Skeletal muscle cell (primary cell): Measurements from ENCODE around the gene XYLT2.
"Not testable (repeated sequence)": the region's sequence is repeated elsewhere in the genome, so short reads cannot be mapped to it uniquely, and the experiment has no call there.

Experiments
- DNase-seq: peaks from one replicate; pipeline ENCODE4 v3.0.0-alpha.2; 2010; ENCODE audit warnings: low read depth
- H3K4me3 ChIP-seq: 2 replicates; pipeline ENCODE4 v1.5.1; 2011; ENCODE audit warnings: low read depth, mild to moderate bottlenecking, control low read depth, low read length, moderate library complexity

XYLT2 gene

DNA sequence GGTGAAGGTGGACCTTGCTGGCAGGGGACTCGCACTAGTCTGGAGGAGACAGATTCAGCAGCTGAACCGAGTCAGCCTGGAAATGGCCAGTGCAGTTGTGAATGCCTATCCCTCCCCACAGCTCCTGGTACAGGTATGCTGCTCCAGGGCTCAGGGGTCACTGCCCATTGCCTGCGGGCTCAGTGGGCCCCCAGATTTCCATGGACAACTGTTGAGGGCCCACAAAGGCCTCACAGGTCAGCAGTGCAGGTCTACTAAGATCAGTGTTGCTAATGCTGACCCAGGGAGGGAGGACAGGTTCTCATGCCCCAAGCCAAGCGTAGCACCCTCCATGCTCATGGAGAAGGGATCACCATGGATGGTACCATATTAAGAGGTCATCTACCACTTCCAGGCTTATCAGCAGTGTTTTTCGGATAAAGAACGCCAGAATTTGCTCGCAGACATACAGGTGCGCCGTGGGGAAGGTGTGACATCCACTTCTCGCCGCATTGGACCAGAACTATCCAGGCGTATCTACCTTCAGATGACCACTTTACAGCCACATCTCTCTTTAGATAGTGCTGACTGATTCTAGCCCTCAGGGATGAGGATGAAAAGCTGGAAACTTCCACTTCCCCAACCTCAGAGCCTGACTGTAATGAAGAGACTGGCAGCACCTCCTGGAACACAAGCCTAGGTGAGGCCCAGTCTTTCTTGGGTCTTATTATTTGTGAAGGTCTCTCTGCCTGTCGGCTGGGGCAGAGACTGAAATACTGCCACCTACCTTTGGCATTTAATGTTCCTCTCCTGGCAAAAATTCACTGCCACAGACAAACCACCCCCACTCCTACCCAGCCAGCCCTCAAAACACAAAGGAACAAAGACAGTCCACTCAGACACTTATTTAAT lies 34.7 kb downstream of the XYLT2 start:
- no peak overlapping the region for H3K4me3 ChIP-seq
- DNase-seq = no peak

DNA sequence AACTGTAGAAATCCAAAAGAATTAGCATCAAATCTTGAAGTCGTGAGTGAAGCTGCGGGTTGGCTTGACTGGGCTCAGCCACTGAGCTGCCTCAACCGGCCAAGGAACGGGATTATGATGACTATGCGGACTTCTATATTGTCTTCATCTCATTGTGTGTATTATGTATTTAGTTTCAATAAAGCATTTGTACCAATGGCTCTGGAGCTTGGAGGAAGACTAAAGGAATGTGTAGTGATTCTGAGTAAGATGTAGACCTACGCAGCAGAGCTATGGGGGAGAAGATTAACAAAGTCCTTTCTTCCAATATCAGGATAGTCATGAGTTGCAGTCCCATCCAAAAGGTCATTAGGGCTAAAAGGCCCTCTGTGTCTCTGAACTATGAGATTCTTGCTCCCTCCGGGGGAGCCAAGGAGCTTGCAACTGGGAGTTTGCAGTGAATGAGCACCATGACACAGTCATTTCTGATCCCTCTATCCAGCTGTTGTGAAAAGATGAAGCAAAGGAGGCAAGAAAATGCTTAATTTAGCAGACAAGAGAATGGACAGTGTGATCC lies 35.4 kb downstream of the XYLT2 start:
- H3K4me3 ChIP-seq = no peak overlapping the region
- DNase-seq = no peak

DNA sequence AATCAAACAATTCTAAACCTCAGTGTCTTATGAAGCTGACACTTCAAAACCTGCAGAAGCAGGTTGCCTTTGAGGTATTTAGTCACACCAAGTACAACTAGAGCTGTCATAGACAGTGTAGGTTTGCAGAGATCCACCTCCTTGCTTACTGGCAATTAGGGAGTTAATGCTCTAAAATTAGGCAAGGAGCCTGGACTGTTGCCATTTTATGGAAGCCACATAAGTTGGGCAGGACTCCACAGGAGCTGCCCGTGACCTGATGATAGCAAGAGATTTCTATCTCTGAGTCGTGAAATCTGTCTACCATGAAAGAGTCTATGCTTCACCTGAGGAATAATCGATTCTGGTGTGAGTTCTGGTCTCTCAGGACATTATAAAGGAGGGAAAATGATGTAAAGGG lies 36.0 kb downstream of the XYLT2 start:
- no peak overlapping the region for H3K4me3 ChIP-seq
- no peak for DNase-seq

DNA sequence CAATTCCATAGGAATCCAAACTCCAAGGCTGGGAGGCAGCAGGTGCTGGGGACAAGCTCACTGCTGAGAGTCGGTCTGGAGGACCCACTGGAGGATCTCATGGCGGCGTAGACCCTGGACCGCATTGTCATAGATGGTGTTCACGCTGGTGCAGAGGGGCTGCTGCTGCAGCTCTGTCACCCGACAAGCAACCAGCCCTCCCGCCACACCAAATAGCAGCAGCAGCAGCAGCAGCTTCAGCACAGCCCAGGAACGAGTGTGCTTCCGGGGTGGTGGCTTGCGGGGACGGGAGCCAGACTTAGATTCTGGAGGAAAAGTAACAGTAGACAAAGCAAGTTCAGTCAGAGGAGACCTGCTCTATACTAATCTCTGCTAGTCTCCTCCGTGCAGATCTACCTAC lies 37.0 kb downstream of the XYLT2 start:
- H3K4me3 ChIP-seq = no peak overlapping the region
- no peak for DNase-seq

DNA sequence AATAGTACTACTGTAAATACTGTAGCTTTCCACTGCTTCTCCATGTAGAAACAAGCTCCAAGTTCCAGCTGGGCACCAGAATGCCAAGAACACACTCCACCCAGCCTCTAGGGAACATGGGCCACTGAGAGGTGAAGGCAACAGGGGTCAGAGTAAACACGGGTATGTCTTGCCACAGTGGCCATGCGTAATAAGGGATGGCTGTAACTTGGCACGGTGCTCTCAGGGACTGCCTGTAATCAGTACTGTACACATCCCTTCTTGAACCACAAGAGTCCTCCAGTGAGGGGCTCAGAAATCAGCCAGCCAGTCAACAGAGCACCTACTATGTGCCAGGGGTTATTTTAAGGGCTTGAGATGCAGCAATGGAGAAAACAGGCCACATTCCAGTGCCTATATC lies 40.6 kb downstream of the XYLT2 start:
- no peak overlapping the region for H3K4me3 ChIP-seq
- DNase-seq = no peak

DNA sequence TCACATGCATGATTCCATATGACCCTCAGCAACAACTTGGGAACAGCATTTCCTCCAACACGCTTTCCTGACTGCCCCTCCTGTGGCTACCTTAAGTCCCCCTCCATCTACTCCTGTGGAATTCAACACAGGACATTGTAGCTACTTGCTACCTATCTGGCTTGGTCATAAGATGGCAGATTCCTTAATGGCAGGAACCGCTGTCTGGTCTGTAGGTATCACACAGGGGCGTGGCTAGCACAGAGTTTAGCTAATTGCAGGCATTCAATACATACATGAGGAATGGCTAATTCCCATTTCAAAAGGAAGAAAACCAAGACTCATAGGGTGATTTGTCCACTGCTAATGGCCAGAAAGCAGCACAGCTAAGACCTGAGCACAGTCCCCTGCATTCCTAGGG lies 42.8 kb downstream of the XYLT2 start:
- no peak for DNase-seq
- H3K4me3 ChIP-seq = no peak overlapping the region

DNA sequence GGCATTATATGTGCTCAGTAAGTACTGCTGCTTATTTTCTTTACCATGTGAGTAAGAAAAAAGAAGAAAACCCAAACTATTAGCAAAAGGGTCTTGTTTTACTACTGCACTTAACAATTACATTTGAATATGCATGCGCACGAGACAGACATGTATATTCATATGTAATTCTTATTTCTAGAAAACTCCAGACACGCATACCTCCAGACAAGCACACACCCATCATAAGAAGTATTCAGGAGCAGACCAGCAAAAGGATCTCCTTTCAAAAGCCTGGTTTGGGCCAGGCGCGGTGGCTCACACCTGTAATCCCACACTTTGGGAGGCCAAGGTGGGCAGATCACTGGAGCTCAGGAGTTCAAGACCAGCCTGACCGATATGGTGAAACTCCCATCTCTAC lies 43.6 kb downstream of the XYLT2 start:
- no peak overlapping the region for H3K4me3 ChIP-seq
- no peak for DNase-seq

DNA sequence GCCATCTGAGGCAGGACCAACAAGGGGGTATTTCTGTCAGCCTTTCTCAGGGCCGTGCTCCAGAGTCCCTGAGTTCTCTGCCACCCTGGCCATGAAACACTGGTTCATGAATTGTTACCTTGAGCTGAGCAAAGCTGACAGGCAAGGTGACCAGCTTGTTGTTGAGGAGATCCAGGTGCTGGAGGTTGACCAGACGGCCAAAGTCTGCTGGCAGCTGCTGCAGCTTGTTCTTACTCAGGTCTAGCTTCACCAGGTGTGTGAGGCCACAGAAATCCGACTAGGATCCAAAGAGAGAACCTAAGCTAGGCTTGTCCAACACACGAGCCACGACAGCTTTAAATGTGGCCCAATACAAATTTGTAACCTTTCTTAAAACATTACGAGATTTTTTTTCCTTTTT lies 46.7 kb downstream of the XYLT2 start:
- no peak for DNase-seq
- H3K4me3 ChIP-seq = no peak overlapping the region

DNA sequence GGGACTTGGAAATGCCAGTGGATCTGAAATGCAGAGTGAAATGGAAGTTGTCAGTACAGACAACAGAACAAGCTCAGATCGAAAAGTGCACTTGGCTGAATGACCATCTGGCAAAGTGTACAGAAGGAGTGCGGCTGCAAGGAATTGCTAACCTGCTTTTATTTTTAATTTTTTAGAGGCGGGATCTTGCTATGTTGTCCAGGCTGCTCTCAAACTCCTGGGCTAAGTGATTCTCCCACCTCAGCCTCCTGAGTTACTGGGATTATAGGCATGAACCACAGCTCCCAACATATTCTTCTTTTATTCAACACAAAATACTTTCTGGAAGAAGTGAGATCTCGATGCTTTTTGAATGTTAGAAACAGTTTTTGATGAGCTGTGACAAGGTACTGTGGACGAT lies 47.8 kb downstream of the XYLT2 start:
- DNase-seq = no peak
- H3K4me3 ChIP-seq = no peak overlapping the region

DNA sequence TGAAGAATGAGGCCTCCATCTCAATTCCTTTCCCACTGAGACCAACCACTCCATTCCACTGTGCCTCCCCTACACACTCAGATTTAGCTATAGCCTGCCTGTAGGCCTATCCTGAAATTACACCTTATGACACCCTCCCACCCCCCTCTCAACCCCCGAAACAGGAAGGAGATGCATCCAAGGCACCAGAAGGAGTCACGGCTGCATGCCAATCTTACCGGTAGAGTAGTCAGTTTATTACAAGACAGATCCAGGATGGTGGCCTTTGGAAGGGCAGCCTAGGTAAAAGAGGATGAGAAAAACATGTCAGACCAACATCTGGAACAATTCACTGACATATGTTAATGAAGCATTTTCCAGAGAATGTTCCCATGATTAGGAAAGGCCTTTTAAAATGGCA lies 48.8 kb downstream of the XYLT2 start:
- no peak for DNase-seq

DNA sequence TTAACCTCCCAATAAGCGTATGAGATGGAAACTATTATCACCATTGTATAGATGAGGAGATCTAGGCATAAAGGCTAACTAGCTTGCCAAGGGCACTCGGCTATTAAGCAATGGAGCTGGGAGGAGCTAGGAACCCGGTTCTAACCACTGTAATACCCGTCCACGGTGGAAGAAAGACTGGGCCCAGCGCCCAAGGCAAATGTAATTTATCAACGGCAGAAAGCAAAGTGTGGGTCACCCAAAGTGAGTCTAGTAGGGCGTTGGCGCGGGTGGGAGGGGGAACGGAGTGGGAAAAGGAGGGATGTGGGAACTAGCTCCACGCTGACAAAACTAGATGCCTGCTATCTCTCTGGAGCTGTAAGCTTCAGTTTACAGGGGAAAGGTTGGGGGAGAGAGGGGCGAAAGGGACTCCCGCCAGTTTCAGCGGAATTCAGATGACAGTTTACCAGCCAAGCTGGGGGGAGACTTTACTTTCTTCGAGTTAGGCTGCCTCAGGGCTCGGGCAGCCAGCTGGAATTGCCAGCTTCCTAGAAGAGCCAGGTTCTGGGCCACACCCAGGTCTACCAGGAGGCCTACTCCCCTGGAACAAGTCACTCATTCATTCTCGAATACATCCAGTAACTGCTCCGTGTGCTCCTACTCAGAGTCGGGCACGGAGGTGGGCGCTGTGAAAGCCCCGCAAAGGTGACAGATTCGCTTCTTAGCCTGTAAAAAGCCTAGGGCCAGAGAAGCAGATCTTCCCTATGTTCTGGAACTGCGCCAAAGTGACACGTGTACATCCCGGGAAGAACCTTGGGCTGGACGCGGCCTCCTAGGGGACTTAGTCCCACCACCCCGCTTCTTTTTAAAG lies 50.6 kb downstream of the XYLT2 start:
- H3K4me3 ChIP-seq = peak overlapping the region; percentile 99
- peak; percentile 15 for DNase-seq

More for the DNA sequence above, 48.8 kb downstream of the XYLT2 start:
- peak overlapping the region; percentile 99 for H3K4me3 ChIP-seq

DNA sequence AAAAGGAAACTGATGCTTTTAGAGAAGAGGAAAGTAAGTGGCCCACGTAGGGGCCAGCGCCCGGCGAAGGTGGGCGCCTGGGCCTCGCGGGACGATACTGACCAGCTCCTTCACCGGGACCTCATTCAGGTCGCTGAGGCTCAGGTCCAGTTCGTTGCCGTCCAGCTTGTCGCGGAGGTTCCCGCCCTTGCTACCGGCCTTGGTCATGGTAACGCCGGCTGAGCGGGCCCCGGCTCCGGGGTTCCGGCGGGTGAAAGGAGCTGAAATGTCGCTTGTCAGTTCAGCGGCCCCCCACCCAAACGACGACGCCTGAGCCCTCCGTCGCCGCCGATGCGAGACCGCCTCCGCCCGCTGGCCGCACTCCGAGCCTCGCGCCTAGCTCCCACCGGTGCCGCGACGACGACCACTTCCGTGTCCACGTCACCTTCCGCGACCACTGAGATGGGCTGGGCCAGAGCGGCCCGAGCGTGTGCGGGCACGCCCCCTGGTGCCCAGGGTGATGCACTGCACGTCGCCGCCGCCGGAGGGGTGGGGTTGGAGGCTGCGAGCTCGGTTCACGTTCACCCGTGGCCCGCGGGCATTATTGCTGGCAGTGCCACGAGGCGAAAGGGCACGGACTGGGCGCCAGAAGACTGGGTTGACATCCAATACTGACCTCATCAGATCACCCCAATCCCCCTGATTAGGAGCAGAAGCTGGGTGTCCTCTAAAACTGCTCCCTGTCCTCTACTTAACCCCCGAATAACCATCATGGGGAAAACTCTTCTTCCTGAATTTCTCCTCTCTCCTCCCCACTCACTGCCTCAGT lies 51.4 kb downstream of the XYLT2 start, which contains the start of gene LRRC59:
LRRC59 (minus strand) TSS at position 413 of the 808 bp plus-strand sequence; CDS start at position 207, 206 bp downstream.
- peak; percentile 47 for DNase-seq
- peak within 1 kb of the TSS; percentile 99 for H3K4me3 ChIP-seq

DNA sequence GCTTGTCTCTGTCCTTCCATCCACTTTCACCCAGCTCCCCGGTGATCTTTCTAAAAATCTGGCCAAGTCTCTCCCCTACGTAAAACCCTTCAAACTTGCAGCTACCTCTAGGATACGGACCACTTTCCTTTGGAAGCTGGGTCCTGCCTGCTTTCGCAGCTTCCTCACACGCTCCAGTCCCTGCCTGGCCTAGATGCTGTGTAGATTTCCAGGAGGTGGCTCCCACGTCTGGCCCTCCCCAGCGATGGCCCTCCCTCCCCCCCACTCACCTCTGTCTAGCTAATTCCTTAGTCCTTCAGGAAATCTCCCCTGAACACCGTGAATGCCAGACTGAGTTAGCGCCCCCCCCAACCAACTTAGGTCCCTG lies 52.0 kb downstream of the XYLT2 start:
- H3K4me3 ChIP-seq = peak overlapping the region; percentile 99
- DNase-seq = no peak

DNA sequence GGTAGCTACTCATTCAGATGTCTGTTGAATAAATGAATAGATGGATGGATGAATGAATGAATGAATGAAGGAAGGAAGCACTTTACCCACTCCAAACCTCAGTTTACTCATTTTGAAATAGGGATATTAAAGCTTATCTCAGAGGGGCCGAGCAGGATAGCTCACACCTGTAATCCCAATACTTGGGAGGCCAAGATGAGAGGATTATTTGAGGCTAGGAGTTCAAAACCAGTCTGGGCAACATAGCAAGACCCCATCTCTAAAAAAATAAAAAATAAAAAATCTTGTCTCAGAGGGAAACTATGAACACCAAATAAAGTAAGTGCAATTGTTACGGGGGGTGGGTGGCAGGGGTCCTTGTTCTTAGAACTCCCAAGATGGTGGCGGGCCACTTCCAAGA lies 52.7 kb downstream of the XYLT2 start:
- DNase-seq, H3K4me3 ChIP-seq: not testable (repeated sequence)

DNA sequence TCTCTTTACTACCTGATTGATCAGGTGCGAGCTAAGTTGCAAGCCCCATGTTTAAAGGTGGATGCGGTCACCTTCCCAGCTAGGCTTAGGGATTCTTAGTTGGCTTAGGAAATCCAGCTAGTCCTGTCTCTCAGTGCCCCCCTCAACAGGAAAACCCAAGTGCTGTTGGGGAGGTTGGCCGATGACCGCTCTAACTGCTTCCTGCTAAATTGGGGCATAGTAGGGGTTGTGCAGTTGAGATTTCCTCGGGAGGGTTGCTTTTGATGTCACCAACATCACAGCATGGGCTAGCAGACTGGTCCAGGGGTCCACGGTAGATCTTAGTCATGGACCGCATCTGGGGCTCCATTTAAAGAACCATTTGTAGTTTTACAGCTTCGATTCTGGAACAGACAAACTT lies 53.7 kb downstream of the XYLT2 start:
- not testable (repeated sequence) for DNase-seq

DNA sequence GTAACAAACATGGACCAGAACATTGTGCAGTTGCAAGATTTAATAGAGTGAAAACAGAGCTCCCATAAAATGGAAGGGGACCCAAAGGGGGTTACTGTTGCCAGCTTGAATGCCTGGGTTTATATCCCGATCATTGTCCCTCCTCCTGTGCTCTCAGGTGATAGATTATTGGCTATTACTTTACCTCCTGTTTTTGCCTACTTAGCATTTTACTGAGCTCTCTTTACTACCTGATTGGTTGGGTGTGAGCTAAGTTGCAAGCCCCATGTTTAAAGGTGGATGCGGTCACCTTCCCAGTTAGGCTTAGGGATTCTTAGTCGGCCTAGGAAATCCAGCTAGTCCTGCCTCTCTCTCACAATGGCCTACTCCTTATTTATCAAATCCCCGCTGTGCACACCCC lies 59.4 kb downstream of the XYLT2 start:
- DNase-seq, H3K4me3 ChIP-seq: not testable (repeated sequence)

More for the DNA sequence above, 53.7 kb downstream of the XYLT2 start:
- not testable (repeated sequence) for H3K4me3 ChIP-seq

DNA sequence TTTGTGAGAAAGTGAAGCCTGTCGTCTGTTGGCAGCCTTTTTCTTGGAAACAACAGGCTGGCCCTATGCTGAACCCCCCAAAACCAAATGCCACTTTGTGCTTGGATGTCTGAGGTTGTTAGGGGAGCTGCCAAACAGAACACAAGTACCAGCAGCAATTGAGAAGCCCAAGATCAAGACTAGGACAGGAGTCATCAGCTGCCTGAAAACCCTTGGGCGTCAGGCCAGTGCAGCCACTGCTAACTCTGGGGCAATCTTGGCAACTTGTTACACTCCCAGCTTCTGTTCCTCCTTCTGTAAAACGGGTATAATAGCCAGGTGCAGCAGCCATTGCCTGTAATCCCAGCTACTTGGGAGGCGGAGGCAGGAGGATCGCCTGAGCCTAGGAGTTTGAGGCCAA lies 60.7 kb downstream of the XYLT2 start:
- no peak overlapping the region for H3K4me3 ChIP-seq
- DNase-seq = no peak

DNA sequence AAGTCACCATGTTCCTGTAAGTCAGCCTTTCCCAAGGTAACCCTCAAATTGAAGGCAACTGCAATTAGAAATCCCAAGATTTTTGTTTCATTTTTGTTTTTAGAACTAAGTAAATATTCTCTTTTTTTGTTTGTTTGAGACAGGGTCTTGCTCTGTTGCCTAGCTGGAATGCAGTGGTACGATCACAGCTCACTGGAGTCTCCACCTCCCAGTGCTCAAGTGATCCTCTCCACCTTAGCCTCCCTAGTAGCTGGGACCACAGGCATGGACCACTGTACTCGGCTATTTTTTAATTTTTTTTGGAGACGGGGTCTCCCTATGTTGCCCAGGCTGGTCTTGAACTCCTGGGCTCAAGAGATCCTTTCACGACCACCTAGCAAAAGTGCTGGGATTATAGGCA lies 62.0 kb downstream of the XYLT2 start:
- no peak for DNase-seq
- no peak overlapping the region for H3K4me3 ChIP-seq
